CD14-positive monocyte (primary cell): ENCODE data around the gene PAK2. TPM values are rescaled to one million over a fixed set of nuclear protein-coding genes. Genes with fewer than 3 reads are reported as not detected.
A peak's percentile ranks its signal among the peaks of the same experiment; 100 is the strongest.

Experiments used
- DNase-seq, 3 donors: peaks; one replicate each; pipeline ENCODE4 v3.0.0-alpha.2; 2011 to 2022
- H2AFZ ChIP-seq: 2 replicates; pipeline ENCODE4 v1.6.0; 2012; ENCODE audit warnings: mild to moderate bottlenecking, low read depth, low read length, inconsistent platforms; ENCODE audit not compliant: insufficient read depth, poor library complexity, severe bottlenecking
- H3K27ac ChIP-seq, 2 donors: 1 replicate in 1 of 2; 2 replicates in 1 of 2; pipeline ENCODE4 v1.5.1; 2012 to 2013; ENCODE audit warnings: low read length in 2 of 2, control low read depth in 1 of 2, inconsistent platforms in 1 of 2, low read depth in 1 of 2, mild to moderate bottlenecking in 1 of 2
- H3K27me3 ChIP-seq, 2 donors: one replicate each; pipeline versions ENCODE4 v1.6.0 to v1.6.1; 2011 to 2013; ENCODE audit warnings: low read length in 2 of 2; ENCODE audit not compliant: control insufficient read depth in 2 of 2, insufficient read depth in 2 of 2
- H3K36me3 ChIP-seq, 2 donors: replicated peaks in 1 of 2; 1 replicate in 1 of 2; 2 replicates in 1 of 2; pipeline versions ENCODE4 v1.5.1 to v1.6.1; 2012 to 2013; ENCODE audit warnings: low read length in 2 of 2, control low read depth in 1 of 2, inconsistent platforms in 1 of 2, mild to moderate bottlenecking in 1 of 2; ENCODE audit not compliant: insufficient read depth in 2 of 2, control insufficient read depth in 1 of 2
- H3K4me1 ChIP-seq, 2 donors: 1 replicate in 1 of 2; 2 replicates in 1 of 2; pipeline versions ENCODE4 v1.5.1 to v1.6.1; 2012 to 2013; ENCODE audit warnings: low read length in 2 of 2, control low read depth in 1 of 2, inconsistent platforms in 1 of 2, mild to moderate bottlenecking in 1 of 2, moderate library complexity in 1 of 2; ENCODE audit not compliant: insufficient read depth in 2 of 2, control insufficient read depth in 1 of 2
- H3K4me2 ChIP-seq: replicated peaks from 2 replicates; pipeline ENCODE3; 2012; ENCODE audit warnings: low read length, moderate library complexity, mild to moderate bottlenecking; ENCODE audit not compliant: poor library complexity, severe bottlenecking; ENCODE audit errors: extremely low read depth
- H3K4me3 ChIP-seq, 3 experiments: fragments of 200-600 bp in 1 of 3; sonication (generic) in 1 of 3; replicated peaks in 1 of 3; 1 replicate in 2 of 3; 2 replicates in 1 of 3; pipeline ENCODE4 v1.5.1; 2011 to 2013; ENCODE audit warnings: low read length in 3 of 3, mild to moderate bottlenecking in 3 of 3, control low read depth in 2 of 3, low read depth in 2 of 3, inconsistent platforms in 1 of 3, moderate library complexity in 1 of 3
- H3K79me2 ChIP-seq: 2 replicates; pipeline ENCODE4 v1.6.0; 2012; ENCODE audit warnings: mild to moderate bottlenecking, control low read depth, inconsistent platforms, low read length, moderate library complexity; ENCODE audit not compliant: insufficient read depth
- H3K9ac ChIP-seq: 2 replicates; pipeline ENCODE4 v1.6.0; 2017; ENCODE audit warnings: low read length, mild to moderate bottlenecking; ENCODE audit not compliant: insufficient read depth, poor library complexity, severe bottlenecking
- H3K9me3 ChIP-seq, 2 donors: replicated peaks in 1 of 2; 1 replicate in 1 of 2; 2 replicates in 1 of 2; pipeline versions ENCODE4 v1.5.1 to v1.6.1; 2012 to 2013; ENCODE audit warnings: low read length in 2 of 2, control low read depth in 1 of 2; ENCODE audit not compliant: control insufficient read depth in 1 of 2, insufficient read depth in 1 of 2
- H4K20me1 ChIP-seq: 2 replicates; pipeline ENCODE4 v1.6.0; 2012; ENCODE audit warnings: mild to moderate bottlenecking, low read length, control low read depth, moderate library complexity; ENCODE audit not compliant: insufficient read depth
- H3K27ac Mint-ChIP-seq, 7 donors: one replicate each; pipeline ENCODE4 v1.8.0; 2020; ENCODE audit warnings: mild to moderate bottlenecking in 7 of 7, mixed read lengths in 7 of 7, moderate library complexity in 6 of 7, inconsistent platforms in 2 of 7
- H3K27me3 Mint-ChIP-seq, 3 donors: one replicate each; pipeline ENCODE4 v1.8.0; 2021 to 2022; ENCODE audit warnings: low read depth in 3 of 3, mild to moderate bottlenecking in 3 of 3, mixed read lengths in 3 of 3, moderate library complexity in 3 of 3, inconsistent platforms in 1 of 3
- H3K36me3 Mint-ChIP-seq, 2 donors: one replicate each; pipeline ENCODE4 v1.8.0; 2020; ENCODE audit warnings: mixed read lengths in 2 of 2, inconsistent platforms in 1 of 2, mild to moderate bottlenecking in 1 of 2
- H3K4me1 Mint-ChIP-seq: one replicate; pipeline ENCODE4 v1.8.0; 2020; ENCODE audit warnings: mild to moderate bottlenecking, mixed read lengths
- H3K4me3 Mint-ChIP-seq, 2 donors: one replicate each; pipeline ENCODE4 v1.8.0; 2020; ENCODE audit warnings: mild to moderate bottlenecking in 2 of 2, mixed read lengths in 2 of 2, moderate library complexity in 1 of 2
- H3K9me3 Mint-ChIP-seq, 7 donors: one replicate each; pipeline ENCODE4 v1.8.0; 2020 to 2022; ENCODE audit warnings: mixed read lengths in 7 of 7, mild to moderate bottlenecking in 6 of 7, moderate library complexity in 6 of 7, inconsistent platforms in 2 of 7
- CTCF ChIP-seq: fragments of 200-600 bp; IDR thresholded peaks from one replicate; pipeline ENCODE4 v1.8.0; 2022; ENCODE audit warnings: antibody characterized with exemption, mild to moderate bottlenecking
- WGBS: methylation state at CpG from one replicate; pipeline ENCODE4 v1.1.5; 2013; ENCODE audit warnings: missing lambda C conversion rate; ENCODE audit not compliant: insufficient coverage; 5-methylcytosine and 5-hydroxymethylcytosine counted together
- intact Hi-C, 2 donors: fragments of 100-400 bp; cut with micrococcal nuclease; formaldehyde crosslinking; loops; one replicate each; pipeline versions ENCODE4 v1.15.0 to v1.15.1; 2023
- polyA plus RNA-seq, 3 donors: library from polyadenylated mRNA; depleted of rRNA in 1 of 3; unstranded in 2 of 3; stranded (reverse) in 1 of 3; fragments of 300-500 nt in 2 of 3; fragments of >200 nt in 1 of 3; fragmentation: Illumina TruSeq in 2 of 3; gene quantifications; 1 replicate in 2 of 3; 2 replicates in 1 of 3; pipeline ENCODE4 v1.2.3, GENCODE V29; 2012 to 2021

The PAK2 gene
- polyA plus RNA-seq, 3 donors: 32.4 to 44.2 (median 33.2) TPM

GRCh38 chr3:196803891-196804468 is 64.3 kb downstream of the PAK2 start:
- no peak for DNase-seq
- no peaks in the 10 kb centered on the region for H3K27me3 ChIP-seq
- no peak overlapping the region for H3K9ac ChIP-seq
- no peak overlapping the region for H2AFZ ChIP-seq
- H3K4me2 ChIP-seq: no peak overlapping the region
- H3K36me3 Mint-ChIP-seq: peaks cover 63 to 83% of the 10 kb centered on the region in 2 donors
- intact Hi-C loops: no loop called here
- H3K4me1 Mint-ChIP-seq: no peaks in the 10 kb centered on the region
- H3K4me1 ChIP-seq: no peaks in the 10 kb centered on the region
- no peaks in the 10 kb centered on the region for H3K9me3 Mint-ChIP-seq
- H3K27ac Mint-ChIP-seq: no peak overlapping the region
- peaks cover 82 to 97% of the 10 kb centered on the region in 2 donors for H3K36me3 ChIP-seq
- TF ChIP-seq CTCF: no peak
- H3K79me2 ChIP-seq: peaks cover 30% of the 10 kb centered on the region
- WGBS: 100% methylated on average over 1 of the region's 9 CpGs
- H3K4me3 ChIP-seq: no peak overlapping the region
- H3K27me3 Mint-ChIP-seq: peaks cover 0 to 2% (median 0%) of the 10 kb centered on the region in 3 donors
- H3K9me3 ChIP-seq: no peaks in the 10 kb centered on the region
- peaks cover 81% of the 10 kb centered on the region for H4K20me1 ChIP-seq
- no peak overlapping the region for H3K4me3 Mint-ChIP-seq
- H3K27ac ChIP-seq: no peak overlapping the region

- Mint-ChIP-seq H3K9me3 (no peaks in the 10 kb centered on the region), H3K4me3 (no peak overlapping the region), H3K27ac (peak overlapping the region in 1 of 7 donors; percentile 69), H3K27me3 (peaks cover 0 to 2% (median 0%) of the 10 kb centered on the region in 3 donors), H3K4me1 (no peaks in the 10 kb centered on the region), H3K36me3 (peaks cover 59 to 83% of the 10 kb centered on the region in 2 donors)
- H3K4me1 ChIP-seq: no peaks in the 10 kb centered on the region
- H3K4me2 ChIP-seq: no peak overlapping the region
- H3K36me3 ChIP-seq: peaks cover 84 to 97% of the 10 kb centered on the region in 2 donors
- DNase-seq: no peak
- H3K9me3 ChIP-seq: no peaks in the 10 kb centered on the region
- no peak overlapping the region for H3K27ac ChIP-seq
- TF ChIP-seq CTCF: no peak
- no peak overlapping the region for H2AFZ ChIP-seq
- H3K9ac ChIP-seq: no peak overlapping the region
- H3K4me3 ChIP-seq: no peak overlapping the region
- H3K79me2 ChIP-seq: peaks cover 22% of the 10 kb centered on the region
- WGBS: no CpG with 5 or more reads among the region's 1 CpG
- peaks cover 73% of the 10 kb centered on the region for H4K20me1 ChIP-seq
- H3K27me3 ChIP-seq: no peaks in the 10 kb centered on the region
- intact Hi-C loops: no loop called here
Observed at GRCh38 chr3:196804773-196805172, 65.1 kb downstream of the PAK2 start.
